Chondrocyte (in vitro differentiated cells): ENCODE results near the gene MDFI. TPM values are rescaled to one million over a fixed set of nuclear protein-coding genes. Genes with fewer than 3 reads are reported as not detected.
A peak's percentile ranks its signal among the peaks of the same experiment; 100 is the strongest.

Experiments
- DNase-seq: peaks from one replicate; pipeline ENCODE4 v3.0.0; 2021; ENCODE audit warnings: mixed read lengths, low spot score
- H3K27ac Mint-ChIP-seq: one replicate; pipeline ENCODE4 v1.8.0; 2021; ENCODE audit warnings: mild to moderate bottlenecking, moderate library complexity, mixed read lengths; ENCODE audit not compliant: unreplicated experiment
- H3K27me3 Mint-ChIP-seq: 2 replicates; pipeline ENCODE4 v1.8.0; 2021; ENCODE audit warnings: low read depth, mixed read lengths
- H3K36me3 Mint-ChIP-seq: 2 replicates; pipeline ENCODE4 v1.8.0; 2021; ENCODE audit warnings: low read depth, mixed read lengths
- H3K4me1 Mint-ChIP-seq: 2 replicates; pipeline ENCODE4 v1.8.0; 2021; ENCODE audit warnings: low read depth, mild to moderate bottlenecking, mixed read lengths
- H3K4me3 Mint-ChIP-seq: one replicate; pipeline ENCODE4 v1.8.0; 2021; ENCODE audit warnings: mild to moderate bottlenecking, moderate library complexity, mixed read lengths; ENCODE audit not compliant: unreplicated experiment
- H3K9me3 Mint-ChIP-seq: 2 replicates; pipeline ENCODE4 v1.8.0; 2021; ENCODE audit warnings: low read depth, mixed read lengths
- total RNA-seq: library from RNA; stranded (reverse); gene quantifications from 3 replicates; pipeline ENCODE4 v1.2.1, GENCODE V29; 2021
- TF ChIP-seq, protein P1 (sequence below): fragments of 200-600 bp; sonication (generic); IDR thresholded peaks from 2 replicates; pipeline ENCODE4 v1.5.0; 2021; ENCODE audit warnings: antibody characterized with exemption, mild to moderate bottlenecking, moderate library complexity

Gene MDFI
- total RNA-seq, 1 donor from 2014 or later = 31.8 TPM

DNA sequence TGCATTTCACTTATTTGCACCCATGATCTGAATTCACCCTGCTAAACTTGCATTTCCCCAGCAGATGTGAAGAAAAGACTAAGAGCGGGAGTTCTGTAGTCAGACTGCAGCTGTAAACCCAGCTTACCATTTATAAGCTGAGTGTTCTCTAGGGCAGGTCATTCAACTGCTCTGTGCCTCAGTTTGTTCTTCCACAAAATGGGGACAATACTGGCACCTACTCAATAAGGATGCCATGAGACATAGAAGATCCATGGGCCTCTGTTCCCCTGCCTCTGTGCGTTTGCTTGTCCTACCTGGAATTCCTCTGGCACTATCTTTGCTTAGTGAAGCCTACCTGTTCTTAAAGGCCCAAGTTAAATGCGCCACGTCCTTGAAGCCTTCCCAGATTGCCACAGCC, 12.2 kb upstream of the MDFI start:
- no peak overlapping the region for H3K4me3 Mint-ChIP-seq
- peaks cover 3% of the 10 kb centered on the region for H3K9me3 Mint-ChIP-seq
- no peak for DNase-seq
- no peaks in the 10 kb centered on the region for H3K27me3 Mint-ChIP-seq
- H3K27ac Mint-ChIP-seq = no peak overlapping the region
- no peaks in the 10 kb centered on the region for H3K36me3 Mint-ChIP-seq
- peaks cover 36% of the 10 kb centered on the region for H3K4me1 Mint-ChIP-seq
- TF ChIP-seq, protein P1, sequence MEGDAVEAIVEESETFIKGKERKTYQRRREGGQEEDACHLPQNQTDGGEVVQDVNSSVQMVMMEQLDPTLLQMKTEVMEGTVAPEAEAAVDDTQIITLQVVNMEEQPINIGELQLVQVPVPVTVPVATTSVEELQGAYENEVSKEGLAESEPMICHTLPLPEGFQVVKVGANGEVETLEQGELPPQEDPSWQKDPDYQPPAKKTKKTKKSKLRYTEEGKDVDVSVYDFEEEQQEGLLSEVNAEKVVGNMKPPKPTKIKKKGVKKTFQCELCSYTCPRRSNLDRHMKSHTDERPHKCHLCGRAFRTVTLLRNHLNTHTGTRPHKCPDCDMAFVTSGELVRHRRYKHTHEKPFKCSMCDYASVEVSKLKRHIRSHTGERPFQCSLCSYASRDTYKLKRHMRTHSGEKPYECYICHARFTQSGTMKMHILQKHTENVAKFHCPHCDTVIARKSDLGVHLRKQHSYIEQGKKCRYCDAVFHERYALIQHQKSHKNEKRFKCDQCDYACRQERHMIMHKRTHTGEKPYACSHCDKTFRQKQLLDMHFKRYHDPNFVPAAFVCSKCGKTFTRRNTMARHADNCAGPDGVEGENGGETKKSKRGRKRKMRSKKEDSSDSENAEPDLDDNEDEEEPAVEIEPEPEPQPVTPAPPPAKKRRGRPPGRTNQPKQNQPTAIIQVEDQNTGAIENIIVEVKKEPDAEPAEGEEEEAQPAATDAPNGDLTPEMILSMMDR = no peak

DNA sequence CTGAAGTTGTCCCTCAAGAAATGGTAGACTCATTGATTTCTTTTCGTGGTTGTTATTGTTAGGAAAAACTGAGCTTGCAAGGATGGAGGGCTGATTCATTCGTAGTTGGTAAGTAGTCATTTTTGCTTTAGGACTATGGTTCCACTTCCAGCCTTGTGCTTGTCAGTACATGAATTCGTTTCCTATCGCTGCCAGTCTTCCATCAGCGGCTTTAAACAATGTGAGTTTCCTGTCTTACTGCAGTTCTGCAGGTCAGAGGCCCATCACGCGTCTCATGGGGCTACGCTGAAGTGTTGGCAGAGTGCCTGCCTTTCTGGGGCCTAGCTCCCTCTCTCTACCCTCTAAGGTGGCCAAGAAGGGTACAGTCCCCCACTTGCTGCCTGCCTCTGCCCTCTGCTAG, 11.4 kb upstream of the MDFI start:
- Mint-ChIP-seq H3K4me3 (no peak overlapping the region), H3K9me3 (no peaks in the 10 kb centered on the region), H3K27ac (no peak overlapping the region), H3K36me3 (no peaks in the 10 kb centered on the region), H3K4me1 (peaks cover 33% of the 10 kb centered on the region), H3K27me3 (no peaks in the 10 kb centered on the region)
- no peak for DNase-seq
- TF ChIP-seq, protein P1 = no peak

DNA sequence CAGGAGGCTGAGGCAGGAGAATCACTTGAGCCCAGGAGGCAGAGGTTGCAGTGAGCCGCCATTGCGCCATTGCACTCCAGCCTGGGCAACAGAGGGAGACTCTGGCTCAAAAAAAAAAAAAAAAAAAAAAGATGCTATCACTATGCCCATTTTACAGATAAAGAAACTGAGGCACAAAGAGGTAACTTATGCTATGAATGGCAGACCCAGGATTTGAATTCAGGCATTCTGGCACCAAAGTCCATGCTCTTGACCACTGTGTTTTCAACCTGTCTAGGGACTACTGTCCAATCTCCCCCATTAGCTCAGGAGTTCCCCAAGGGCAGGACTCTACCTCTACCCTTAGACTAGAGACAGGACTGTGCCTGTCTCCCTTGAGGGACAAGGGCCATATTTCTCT, 9.1 kb upstream of the MDFI start:
- Mint-ChIP-seq H3K36me3 (no peaks in the 10 kb centered on the region), H3K4me3 (no peak overlapping the region)

DNA sequence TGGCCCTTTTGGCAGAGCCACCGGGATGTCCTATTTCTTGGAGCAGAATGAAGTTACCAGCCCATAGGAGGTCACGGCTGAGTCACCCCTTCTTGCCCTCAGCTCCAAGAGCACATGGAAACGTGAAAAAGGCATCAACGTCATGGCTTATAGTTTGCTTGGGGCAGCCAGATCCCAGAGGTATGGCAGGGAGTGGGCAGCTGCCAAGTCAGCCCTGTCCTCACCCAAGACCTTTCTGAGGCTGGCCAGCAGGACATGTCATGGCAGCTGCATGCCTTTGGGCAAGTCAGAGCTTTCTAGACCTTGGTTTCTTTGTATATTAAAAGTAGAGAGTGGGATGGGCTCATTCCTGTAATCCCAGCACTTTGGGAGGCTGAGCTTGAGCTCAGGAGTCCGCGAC, 8.2 kb upstream of the MDFI start:
- Mint-ChIP-seq H3K4me1 (peaks cover 32% of the 10 kb centered on the region), H3K27ac (no peak overlapping the region), H3K36me3 (no peaks in the 10 kb centered on the region), H3K27me3 (no peaks in the 10 kb centered on the region), H3K4me3 (no peak overlapping the region), H3K9me3 (no peaks in the 10 kb centered on the region)
- DNase-seq = peak; percentile 33
- TF ChIP-seq, protein P1 = no peak

More for the DNA sequence above, 9.1 kb upstream of the MDFI start:
- no peaks in the 10 kb centered on the region for H3K27me3 Mint-ChIP-seq
- H3K27ac Mint-ChIP-seq = no peak overlapping the region
- DNase-seq = no peak
- no peaks in the 10 kb centered on the region for H3K9me3 Mint-ChIP-seq
- H3K4me1 Mint-ChIP-seq = peaks cover 24% of the 10 kb centered on the region
- TF ChIP-seq, protein P1 = no peak

DNA sequence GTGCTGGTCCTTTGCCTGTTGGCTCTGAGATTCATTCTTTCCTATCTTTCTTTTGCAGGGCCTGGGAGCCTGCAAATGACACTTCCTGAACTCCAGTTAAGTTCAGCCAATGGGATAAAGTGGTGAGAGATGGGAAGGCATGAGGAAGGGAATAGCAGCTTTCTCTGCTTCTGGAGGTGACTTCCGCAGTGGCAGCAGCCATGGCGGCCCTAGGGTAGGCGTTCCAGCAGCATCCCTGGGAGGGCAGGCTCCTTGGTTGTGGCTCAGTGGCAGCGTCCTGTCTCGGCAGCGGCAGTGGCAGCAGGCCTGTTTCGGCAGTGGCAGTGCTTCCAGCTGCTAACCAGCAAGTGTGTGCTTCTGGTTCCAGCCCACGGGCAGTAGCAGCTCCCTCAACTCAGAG, 7.3 kb upstream of the MDFI start:
- Mint-ChIP-seq H3K9me3 (no peaks in the 10 kb centered on the region), H3K4me1 (peaks cover 33% of the 10 kb centered on the region), H3K27ac (no peak overlapping the region), H3K36me3 (no peaks in the 10 kb centered on the region), H3K4me3 (no peak overlapping the region), H3K27me3 (no peaks in the 10 kb centered on the region)
- TF ChIP-seq, protein P1 = no peak
- peak; percentile 52 for DNase-seq
